ENCODE measurements around the gene CD84.

CD84 gene

GRCh38 chr1:160608941-160609340, 29.6 kb upstream of the CD84 start:
- Histone ChIP-seq H3K4me1 (ENCODE audit: control insufficient read depth, insufficient read depth, low read length, poor library complexity, severe bottlenecking) (peaks cover 4% of the 10 kb centered on the region), H3K9me3 (ENCODE audit: control insufficient read depth, low read length) (peaks cover 4% of the 10 kb centered on the region), H3K36me3 (ENCODE audit: control insufficient read depth, insufficient read depth, low read length) (no peaks in the 10 kb centered on the region), H3K27ac (ENCODE audit: low read depth, low read length, severe bottlenecking) (no peak overlapping the region), H3K4me3 (ENCODE audit: extremely low read depth, insufficient read depth, low read length, poor library complexity, severe bottlenecking) (no peak overlapping the region)

GRCh38 chr1:160608514-160608913, 29.2 kb upstream of the CD84 start:
- Histone ChIP-seq H3K27ac (ENCODE audit: low read depth, low read length, severe bottlenecking) (no peak overlapping the region), H3K4me1 (ENCODE audit: control insufficient read depth, insufficient read depth, low read length, poor library complexity, severe bottlenecking) (peaks cover 4% of the 10 kb centered on the region), H3K4me3 (ENCODE audit: extremely low read depth, insufficient read depth, low read length, poor library complexity, severe bottlenecking) (no peak overlapping the region), H3K36me3 (ENCODE audit: control insufficient read depth, insufficient read depth, low read length) (no peaks in the 10 kb centered on the region), H3K9me3 (ENCODE audit: control insufficient read depth, low read length) (peaks cover 4% of the 10 kb centered on the region)
- WGBS, 2 experiments (ENCODE audit: insufficient coverage in 2 of 2) = 0% methylated on average over 1 of the region's 2 CpGs

- WGBS, 2 experiments (ENCODE audit: insufficient coverage in 2 of 2) = 89% methylated on average over 5 of the region's 6 CpGs
- no peak overlapping the region for H3K4me3 ChIP-seq (ENCODE audit: extremely low read depth, insufficient read depth, low read length, poor library complexity, severe bottlenecking)
- no peak overlapping the region for H3K27ac ChIP-seq (ENCODE audit: low read depth, low read length, severe bottlenecking)
- no peaks in the 10 kb centered on the region for H3K36me3 ChIP-seq (ENCODE audit: control insufficient read depth, insufficient read depth, low read length)
- peaks cover 4% of the 10 kb centered on the region for H3K9me3 ChIP-seq (ENCODE audit: control insufficient read depth, low read length)
- H3K4me1 ChIP-seq (ENCODE audit: control insufficient read depth, insufficient read depth, low read length, poor library complexity, severe bottlenecking) = peaks cover 4% of the 10 kb centered on the region
These were observed 28.8 kb upstream of the CD84 start for GRCh38 chr1:160608057-160608456.

- H3K36me3 ChIP-seq (ENCODE audit: control insufficient read depth, insufficient read depth, low read length) = no peaks in the 10 kb centered on the region
- H3K4me3 ChIP-seq (ENCODE audit: extremely low read depth, insufficient read depth, low read length, poor library complexity, severe bottlenecking) = no peak overlapping the region
- peaks cover 4% of the 10 kb centered on the region for H3K9me3 ChIP-seq (ENCODE audit: control insufficient read depth, low read length)
- peaks cover 4% of the 10 kb centered on the region for H3K4me1 ChIP-seq (ENCODE audit: control insufficient read depth, insufficient read depth, low read length, poor library complexity, severe bottlenecking)
- H3K27ac ChIP-seq (ENCODE audit: low read depth, low read length, severe bottlenecking) = no peak overlapping the region
- no CpG with 5 or more reads among the region's 1 CpG for WGBS, 2 experiments (ENCODE audit: insufficient coverage in 2 of 2)
These were observed 28.4 kb upstream of the CD84 start for GRCh38 chr1:160607672-160608032.

- WGBS, 2 experiments (ENCODE audit: insufficient coverage in 2 of 2) = 100% methylated on average over 1 of the region's 3 CpGs
- Histone ChIP-seq H3K36me3 (ENCODE audit: control insufficient read depth, insufficient read depth, low read length) (no peaks in the 10 kb centered on the region), H3K4me1 (ENCODE audit: control insufficient read depth, insufficient read depth, low read length, poor library complexity, severe bottlenecking) (peaks cover 4% of the 10 kb centered on the region), H3K9me3 (ENCODE audit: control insufficient read depth, low read length) (peaks cover 6% of the 10 kb centered on the region), H3K27ac (ENCODE audit: low read depth, low read length, severe bottlenecking) (no peak overlapping the region), H3K4me3 (ENCODE audit: extremely low read depth, insufficient read depth, low read length, poor library complexity, severe bottlenecking) (no peak overlapping the region)
These were observed 27.8 kb upstream of the CD84 start for GRCh38 chr1:160607011-160607671.

- Histone ChIP-seq H3K4me3 (ENCODE audit: extremely low read depth, insufficient read depth, low read length, poor library complexity, severe bottlenecking) (no peak overlapping the region), H3K27ac (ENCODE audit: low read depth, low read length, severe bottlenecking) (peak overlapping the region; percentile 32), H3K9me3 (ENCODE audit: control insufficient read depth, low read length) (peaks cover 8% of the 10 kb centered on the region), H3K4me1 (ENCODE audit: control insufficient read depth, insufficient read depth, low read length, poor library complexity, severe bottlenecking) (peaks cover 4% of the 10 kb centered on the region), H3K36me3 (ENCODE audit: control insufficient read depth, insufficient read depth, low read length) (no peaks in the 10 kb centered on the region)
- WGBS, 2 experiments (ENCODE audit: insufficient coverage in 2 of 2) = 100% methylated on average over 1 of the region's 1 CpG; no CpG with 5 or more reads in 1 of the 2 experiments
These were observed 27.3 kb upstream of the CD84 start for GRCh38 chr1:160606611-160607010.

- 92 to 100% methylated on average over 3 of the region's 4 CpGs for WGBS, 2 experiments (ENCODE audit: insufficient coverage in 2 of 2)
- Histone ChIP-seq H3K27ac (ENCODE audit: low read depth, low read length, severe bottlenecking) (peak overlapping the region; percentile 32), H3K36me3 (ENCODE audit: control insufficient read depth, insufficient read depth, low read length) (no peaks in the 10 kb centered on the region), H3K9me3 (ENCODE audit: control insufficient read depth, low read length) (peaks cover 11% of the 10 kb centered on the region), H3K4me3 (ENCODE audit: extremely low read depth, insufficient read depth, low read length, poor library complexity, severe bottlenecking) (no peak overlapping the region), H3K4me1 (ENCODE audit: control insufficient read depth, insufficient read depth, low read length, poor library complexity, severe bottlenecking) (peaks cover 4% of the 10 kb centered on the region)
These were observed 26.6 kb upstream of the CD84 start for GRCh38 chr1:160605792-160606479.

- Histone ChIP-seq H3K4me3 (ENCODE audit: extremely low read depth, insufficient read depth, low read length, poor library complexity, severe bottlenecking) (no peak overlapping the region), H3K36me3 (ENCODE audit: control insufficient read depth, insufficient read depth, low read length) (no peaks in the 10 kb centered on the region), H3K9me3 (ENCODE audit: control insufficient read depth, low read length) (peaks cover 11% of the 10 kb centered on the region), H3K4me1 (ENCODE audit: control insufficient read depth, insufficient read depth, low read length, poor library complexity, severe bottlenecking) (peaks cover 4% of the 10 kb centered on the region), H3K27ac (ENCODE audit: low read depth, low read length, severe bottlenecking) (no peak overlapping the region)
- WGBS, 2 experiments (ENCODE audit: insufficient coverage in 2 of 2) = 87 to 94% methylated on average over 2 of the region's 2 CpGs
These were observed 25.9 kb upstream of the CD84 start for GRCh38 chr1:160605205-160605604.

- Histone ChIP-seq H3K4me1 (ENCODE audit: control insufficient read depth, insufficient read depth, low read length, poor library complexity, severe bottlenecking) (no peaks in the 10 kb centered on the region), H3K27ac (ENCODE audit: low read depth, low read length, severe bottlenecking) (no peak overlapping the region), H3K36me3 (ENCODE audit: control insufficient read depth, insufficient read depth, low read length) (no peaks in the 10 kb centered on the region), H3K9me3 (ENCODE audit: control insufficient read depth, low read length) (peaks cover 8% of the 10 kb centered on the region), H3K4me3 (ENCODE audit: extremely low read depth, insufficient read depth, low read length, poor library complexity, severe bottlenecking) (no peak overlapping the region)
- 86 to 88% methylated on average over 1 of the region's 2 CpGs for WGBS, 2 experiments (ENCODE audit: insufficient coverage in 2 of 2)
These were observed 18.4 kb upstream of the CD84 start for GRCh38 chr1:160597705-160598104.

- Histone ChIP-seq H3K4me3 (ENCODE audit: extremely low read depth, insufficient read depth, low read length, poor library complexity, severe bottlenecking) (no peak overlapping the region), H3K4me1 (ENCODE audit: control insufficient read depth, insufficient read depth, low read length, poor library complexity, severe bottlenecking) (no peaks in the 10 kb centered on the region), H3K9me3 (ENCODE audit: control insufficient read depth, low read length) (peaks cover 4% of the 10 kb centered on the region), H3K36me3 (ENCODE audit: control insufficient read depth, insufficient read depth, low read length) (no peaks in the 10 kb centered on the region), H3K27ac (ENCODE audit: low read depth, low read length, severe bottlenecking) (no peak overlapping the region)
- WGBS, 2 experiments (ENCODE audit: insufficient coverage in 2 of 2) = 100% methylated on average over 1 of the region's 1 CpG
These were observed 17.8 kb upstream of the CD84 start for GRCh38 chr1:160597051-160597450.

- no peak overlapping the region for H3K4me3 ChIP-seq (ENCODE audit: extremely low read depth, insufficient read depth, low read length, poor library complexity, severe bottlenecking)
- H3K27ac ChIP-seq (ENCODE audit: low read depth, low read length, severe bottlenecking) = no peak overlapping the region
- no CpG with 5 or more reads among the region's 1 CpG for WGBS, 2 experiments (ENCODE audit: insufficient coverage in 2 of 2)
- no peaks in the 10 kb centered on the region for H3K36me3 ChIP-seq (ENCODE audit: control insufficient read depth, insufficient read depth, low read length)
- no peaks in the 10 kb centered on the region for H3K4me1 ChIP-seq (ENCODE audit: control insufficient read depth, insufficient read depth, low read length, poor library complexity, severe bottlenecking)
- no peaks in the 10 kb centered on the region for H3K9me3 ChIP-seq (ENCODE audit: control insufficient read depth, low read length)
These were observed 11.2 kb upstream of the CD84 start for GRCh38 chr1:160590488-160590887.

All from mesodermal cell (in vitro differentiated cells).